ENCODE results near the gene RAB40B.

GRCh38 chr17:82663381-82664275 is 34.9 kb downstream of the RAB40B start:
- TF ChIP-seq POLR2A (IDR thresholded peaks at IDR 0.05) (no peak), POLR2AphosphoS5 (IDR thresholded peaks at IDR 0.05) (no peak)
- TF ChIP-seq, protein P1, sequence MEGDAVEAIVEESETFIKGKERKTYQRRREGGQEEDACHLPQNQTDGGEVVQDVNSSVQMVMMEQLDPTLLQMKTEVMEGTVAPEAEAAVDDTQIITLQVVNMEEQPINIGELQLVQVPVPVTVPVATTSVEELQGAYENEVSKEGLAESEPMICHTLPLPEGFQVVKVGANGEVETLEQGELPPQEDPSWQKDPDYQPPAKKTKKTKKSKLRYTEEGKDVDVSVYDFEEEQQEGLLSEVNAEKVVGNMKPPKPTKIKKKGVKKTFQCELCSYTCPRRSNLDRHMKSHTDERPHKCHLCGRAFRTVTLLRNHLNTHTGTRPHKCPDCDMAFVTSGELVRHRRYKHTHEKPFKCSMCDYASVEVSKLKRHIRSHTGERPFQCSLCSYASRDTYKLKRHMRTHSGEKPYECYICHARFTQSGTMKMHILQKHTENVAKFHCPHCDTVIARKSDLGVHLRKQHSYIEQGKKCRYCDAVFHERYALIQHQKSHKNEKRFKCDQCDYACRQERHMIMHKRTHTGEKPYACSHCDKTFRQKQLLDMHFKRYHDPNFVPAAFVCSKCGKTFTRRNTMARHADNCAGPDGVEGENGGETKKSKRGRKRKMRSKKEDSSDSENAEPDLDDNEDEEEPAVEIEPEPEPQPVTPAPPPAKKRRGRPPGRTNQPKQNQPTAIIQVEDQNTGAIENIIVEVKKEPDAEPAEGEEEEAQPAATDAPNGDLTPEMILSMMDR (IDR thresholded peaks at IDR 0.05) = no peak

Measured in breast epithelium (tissue), 3 donors.